T-cell (primary cell): ENCODE results near the gene KRTAP12-2. TPM values are rescaled to one million over a fixed set of nuclear protein-coding genes. Genes with fewer than 3 reads are reported as not detected.
A peak's percentile ranks its signal among the peaks of the same experiment; 100 is the strongest.
"Not testable (repeated sequence)": the region's sequence is repeated elsewhere in the genome, so short reads cannot be mapped to it uniquely, and the experiment has no call there.

ENCODE experiments used
- ATAC-seq, 4 experiments: fragments of 200-7000 bp in 3 of 4; fragments of 150-1000 bp in 1 of 4; cut with Tn5 transposase; replicated peaks in 1 of 4; 1 replicate in 3 of 4; 2 replicates in 1 of 4; pipeline ENCODE4 v1.10.0; 2021; ENCODE audit warnings: moderate library complexity in 3 of 4, mild to moderate bottlenecking in 2 of 4, moderate number of reproducible peaks in 1 of 4
- CTCF ChIA-PET, 2 donors: fragments of 300-600 bp; sonication (Branson Sonifier 250); formaldehyde crosslinking; loops; one replicate each; lab custom pipeline; 2022; ENCODE audit warnings: antibody characterized with exemption in 2 of 2; lab: Charles Lee
- POLR2A ChIA-PET, 2 donors: fragments of 300-600 bp; sonication (Branson Sonifier 250); formaldehyde crosslinking; loops; one replicate each; lab custom pipeline; 2022; ENCODE audit warnings: antibody characterized with exemption in 2 of 2; lab: Charles Lee
- DNase-seq, 35 experiments: peaks; one replicate each; pipeline versions ENCODE4 v3.0.0 to v3.0.0-alpha.2; 2013 to 2023
- H3K27ac ChIP-seq: one replicate; pipeline ENCODE4 v1.5.1; 2013; ENCODE audit warnings: low read length
- H3K27me3 ChIP-seq, 2 experiments: replicated peaks in 1 of 2; 1 replicate in 1 of 2; 2 replicates in 1 of 2; pipeline versions ENCODE4 v1.6.1 to v1.7.0; 2013; ENCODE audit warnings: low read length in 1 of 2, mixed read lengths in 1 of 2; ENCODE audit not compliant: control insufficient read depth in 2 of 2, insufficient read depth in 2 of 2; ENCODE audit errors: extremely low read depth in 1 of 2
- H3K36me3 ChIP-seq, 2 donors: 1 replicate in 1 of 2; 2 replicates in 1 of 2; pipeline versions ENCODE4 v1.6.1 to v1.7.0; 2013; ENCODE audit warnings: low read length in 1 of 2; ENCODE audit not compliant: control insufficient read depth in 2 of 2, insufficient read depth in 1 of 2; ENCODE audit errors: extremely low read depth in 1 of 2
- H3K4me1 ChIP-seq, 2 experiments: 1 replicate in 1 of 2; 2 replicates in 1 of 2; pipeline versions ENCODE4 v1.6.1 to v1.7.0; 2013; ENCODE audit warnings: low read length in 2 of 2, mixed read lengths in 1 of 2; ENCODE audit not compliant: insufficient read depth in 2 of 2, control insufficient read depth in 1 of 2; ENCODE audit errors: extremely low read depth in 1 of 2
- H3K4me3 ChIP-seq, 2 donors: 1 replicate in 1 of 2; 2 replicates in 1 of 2; pipeline versions ENCODE4 v1.5.1 to v1.7.0; 2013; ENCODE audit warnings: mild to moderate bottlenecking in 2 of 2, low read length in 1 of 2, moderate library complexity in 1 of 2; ENCODE audit not compliant: control insufficient read depth in 1 of 2; ENCODE audit errors: extremely low read depth in 1 of 2
- H3K9me3 ChIP-seq: 2 replicates; pipeline ENCODE4 v1.7.0; 2013
- H3K27ac Mint-ChIP-seq, 2 donors: one replicate each; pipeline ENCODE4 v1.8.0; 2020 to 2021; ENCODE audit warnings: mild to moderate bottlenecking in 2 of 2, mixed read lengths in 2 of 2
- H3K27me3 Mint-ChIP-seq, 2 donors: one replicate each; pipeline ENCODE4 v1.8.0; 2021 to 2022; ENCODE audit warnings: mixed read lengths in 2 of 2
- H3K36me3 Mint-ChIP-seq: one replicate; pipeline ENCODE4 v1.8.0; 2021; ENCODE audit warnings: mixed read lengths
- H3K4me1 Mint-ChIP-seq, 3 donors: one replicate each; pipeline ENCODE4 v1.8.0; 2020 to 2022; ENCODE audit warnings: mixed read lengths in 3 of 3, mild to moderate bottlenecking in 1 of 3
- H3K4me3 Mint-ChIP-seq, 3 donors: one replicate each; pipeline ENCODE4 v1.8.0; 2020 to 2022; ENCODE audit warnings: mild to moderate bottlenecking in 3 of 3, mixed read lengths in 3 of 3, moderate library complexity in 3 of 3
- H3K9me3 Mint-ChIP-seq, 3 donors: one replicate each; pipeline ENCODE4 v1.8.0; 2020 to 2022; ENCODE audit warnings: mixed read lengths in 3 of 3
- WGBS: methylation state at CpG from one replicate; pipeline ENCODE4 v1.1.5; 2013; ENCODE audit warnings: missing lambda C conversion rate; ENCODE audit not compliant: insufficient coverage; 5-methylcytosine and 5-hydroxymethylcytosine counted together
- total RNA-seq, 35 experiments: library from RNA in 6 of 35; stranded (reverse) in 6 of 35; fragments of 120-200 nt in 1 of 35; gene quantifications; one replicate each; pipeline versions ENCODE4 v1.2.1 to v1.2.4 and lab custom pipeline; 2013 to 2026

Gene KRTAP12-2
- total RNA-seq, 5 donors from 2014 or later (not counting 1 experiment from before 2014, with no cell fraction given) = not detected

- no peaks in the 10 kb centered on the region for H3K36me3 ChIP-seq
- H3K9me3 Mint-ChIP-seq = peaks cover 27 to 43% (median 35%) of the 10 kb centered on the region in 3 donors
- DNase-seq (no peak), ATAC-seq (no peak)
- H3K27ac ChIP-seq = no peak overlapping the region
- no peak overlapping the region for H3K27ac Mint-ChIP-seq
- peaks cover 0 to 9% of the 10 kb centered on the region in 2 donors for H3K27me3 Mint-ChIP-seq
- POLR2A ChIA-PET = interaction anchor here in 1 of 2 donors (0.6 kb wide), 1 partner anchor 67 kb away, joined by 4 read pairs; the partner anchor contains the start of gene TSPEAR
- no CpG with 5 or more reads among the region's 2 CpGs for WGBS
- H3K4me3 Mint-ChIP-seq = no peak overlapping the region
- CTCF ChIA-PET = interaction anchor here in 1 of 2 donors (0.6 kb wide), 1 partner anchor 14 kb away, joined by 3 read pairs; no protein-coding TSS in a partner anchor
- no peaks in the 10 kb centered on the region for H3K9me3 ChIP-seq
- no peaks in the 10 kb centered on the region for H3K4me1 ChIP-seq
- peaks cover 0 to 7% of the 10 kb centered on the region in 2 experiments for H3K27me3 ChIP-seq
- H3K36me3 Mint-ChIP-seq = peaks cover 8% of the 10 kb centered on the region
- no peak overlapping the region for H3K4me3 ChIP-seq
- peaks cover 0 to 7% (median 5%) of the 10 kb centered on the region in 3 donors for H3K4me1 Mint-ChIP-seq
These were observed 21.8 kb downstream of the KRTAP12-2 start for GRCh38 chr21:44644878-44645277.

- ChIA-PET CTCF (interaction anchor here in 1 of 2 donors (1.2 kb wide), 1 partner anchor 13 kb away, joined by 3 read pairs; no protein-coding TSS in a partner anchor), POLR2A (no interaction called here)
- DNase-seq (no peak), ATAC-seq (no peak)
- Histone ChIP-seq H3K36me3 (no peaks in the 10 kb centered on the region), H3K4me1 (no peaks in the 10 kb centered on the region), H3K4me3 (peak overlapping the region in 1 of 2 donors; percentile 3), H3K27ac (no peak overlapping the region), H3K9me3 (no peaks in the 10 kb centered on the region), H3K27me3 (peaks cover 0 to 17% of the 10 kb centered on the region in 2 experiments)
- Mint-ChIP-seq H3K4me1 (peaks cover 0 to 7% (median 5%) of the 10 kb centered on the region in 3 donors), H3K36me3 (peaks cover 8% of the 10 kb centered on the region), H3K27ac (no peak overlapping the region), H3K9me3 (peaks cover 27 to 43% (median 35%) of the 10 kb centered on the region in 3 donors), H3K4me3 (no peak overlapping the region), H3K27me3 (peaks cover 0 to 11% of the 10 kb centered on the region in 2 donors)
- 81% methylated on average over 5 of the region's 14 CpGs for WGBS
These were observed 22.9 kb downstream of the KRTAP12-2 start for GRCh38 chr21:44643741-44644310.

- no peak overlapping the region for H3K4me3 ChIP-seq
- peaks cover 0 to 11% of the 10 kb centered on the region in 2 donors for H3K27me3 Mint-ChIP-seq
- ChIA-PET CTCF (no interaction called here), POLR2A (no interaction called here)
- H3K27me3 ChIP-seq = peaks cover 0 to 17% of the 10 kb centered on the region in 2 experiments
- no peaks in the 10 kb centered on the region for H3K9me3 ChIP-seq
- no peak for ATAC-seq
- H3K36me3 Mint-ChIP-seq = peaks cover 8% of the 10 kb centered on the region
- H3K36me3 ChIP-seq = no peaks in the 10 kb centered on the region
- no peaks in the 10 kb centered on the region for H3K4me1 ChIP-seq
- peaks cover 27 to 43% (median 35%) of the 10 kb centered on the region in 3 donors for H3K9me3 Mint-ChIP-seq
- H3K4me1 Mint-ChIP-seq = no peaks in the 10 kb centered on the region
- H3K4me3 Mint-ChIP-seq = no peak overlapping the region
- no peak overlapping the region for H3K27ac Mint-ChIP-seq
- no peak overlapping the region for H3K27ac ChIP-seq
- DNase-seq = no peak
- WGBS = 91% methylated on average over 3 of the region's 5 CpGs
These were observed 26.0 kb downstream of the KRTAP12-2 start for GRCh38 chr21:44640761-44641160.

- Mint-ChIP-seq H3K4me1 (no peaks in the 10 kb centered on the region), H3K9me3 (peaks cover 26 to 34% (median 27%) of the 10 kb centered on the region in 3 donors), H3K27ac (no peak overlapping the region), H3K4me3 (no peak overlapping the region), H3K27me3 (peaks cover 0 to 11% of the 10 kb centered on the region in 2 donors), H3K36me3 (peaks cover 3% of the 10 kb centered on the region)
- ChIA-PET POLR2A (interaction anchor here in 1 of 2 donors (0.6 kb wide), 1 partner anchor 121 kb away, joined by 3 read pairs; no protein-coding TSS in a partner anchor), CTCF (no interaction called here)
- Histone ChIP-seq H3K27me3 (peaks cover 0 to 17% of the 10 kb centered on the region in 2 experiments), H3K4me3 (no peak overlapping the region), H3K9me3 (no peaks in the 10 kb centered on the region), H3K4me1 (no peaks in the 10 kb centered on the region), H3K27ac (no peak overlapping the region), H3K36me3 (no peaks in the 10 kb centered on the region)
- no peak for ATAC-seq
- 92% methylated on average over 12 of the region's 12 CpGs for WGBS
- DNase-seq = no peak
These were observed 27.4 kb downstream of the KRTAP12-2 start for GRCh38 chr21:44639331-44639655.

- DNase-seq, H3K36me3 ChIP-seq, POLR2A ChIA-PET, ATAC-seq, H3K4me1 Mint-ChIP-seq, H3K9me3 ChIP-seq, H3K36me3 Mint-ChIP-seq, H3K4me1 ChIP-seq, H3K4me3 ChIP-seq, H3K4me3 Mint-ChIP-seq, H3K27ac Mint-ChIP-seq, H3K27ac ChIP-seq, CTCF ChIA-PET: not testable (repeated sequence)
- Mint-ChIP-seq H3K27me3 (peaks cover 0 to 11% of the 10 kb centered on the region in 2 donors), H3K9me3 (peaks cover 20 to 31% (median 21%) of the 10 kb centered on the region in 3 donors)
- WGBS = 92% methylated on average over 12 of the region's 21 CpGs
- peaks cover 0 to 17% of the 10 kb centered on the region in 2 experiments for H3K27me3 ChIP-seq
These were observed 28.0 kb downstream of the KRTAP12-2 start for GRCh38 chr21:44638506-44639330.

- H3K4me3 Mint-ChIP-seq, CTCF ChIA-PET, H3K4me3 ChIP-seq, H3K27ac ChIP-seq, H3K4me1 Mint-ChIP-seq, H3K4me1 ChIP-seq, H3K36me3 Mint-ChIP-seq, H3K9me3 ChIP-seq, DNase-seq, POLR2A ChIA-PET, H3K36me3 ChIP-seq, ATAC-seq: not testable (repeated sequence)
- peak overlapping the region in 1 of 2 donors; percentile 42 for H3K27ac Mint-ChIP-seq
- WGBS = 75% methylated on average over 3 of the region's 12 CpGs
- peaks cover 0 to 11% of the 10 kb centered on the region in 2 donors for H3K27me3 Mint-ChIP-seq
- peaks cover 0 to 17% of the 10 kb centered on the region in 2 experiments for H3K27me3 ChIP-seq
- peaks cover 12 to 31% (median 18%) of the 10 kb centered on the region in 3 donors for H3K9me3 Mint-ChIP-seq
These were observed 28.8 kb downstream of the KRTAP12-2 start for GRCh38 chr21:44637851-44638348.
